Measurements from ENCODE around the gene ENTPD1. TPM values are rescaled to one million over a fixed set of nuclear protein-coding genes. Genes with fewer than 3 reads are reported as not detected.
"Not testable (repeated sequence)": the region's sequence is repeated elsewhere in the genome, so short reads cannot be mapped to it uniquely, and the experiment has no call there.

ENTPD1 gene
- polyA plus RNA-seq, 5 donors = 16.9 to 27.5 (median 23.7) TPM

- not testable (repeated sequence) for DNase-seq
These were observed 160.1 kb downstream of the ENTPD1 start for GRCh38 chr10:95916039-95916438.

Other genes starting within 250 kb of the ENTPD1 start
- 10 to 100 TPM; 19.1 to 42.2 (median 31.5) TPM for gene SORBS1, start 194.8 kb upstream of the ENTPD1 start, polyA plus RNA-seq (ENCODE audit: insufficient read depth in 1 of 5, insufficient read length in 5 of 5, low replicate concordance in 1 of 5)
- gene ALDH18A1, start 99.5 kb upstream of the ENTPD1 start, polyA plus RNA-seq (ENCODE audit: insufficient read depth in 1 of 5, insufficient read length in 5 of 5, low replicate concordance in 1 of 5) = 10 to 100 TPM; 52.2 to 63.3 (median 60.6) TPM
- gene TCTN3, start 62.2 kb upstream of the ENTPD1 start, polyA plus RNA-seq (ENCODE audit: insufficient read depth in 1 of 5, insufficient read length in 5 of 5, low replicate concordance in 1 of 5) = 10 to 100 TPM; 56.4 to 64.8 (median 59.9) TPM
- gene CC2D2B, start 151.8 kb downstream of the ENTPD1 start, polyA plus RNA-seq (ENCODE audit: insufficient read depth in 1 of 5, insufficient read length in 5 of 5, low replicate concordance in 1 of 5) = 1 to 10 TPM; 1.4 to 2.8 (median 2.2) TPM